ENCODE results near the gene CAMSAP2. TPM values are rescaled to one million over a fixed set of nuclear protein-coding genes. Genes with fewer than 3 reads are reported as not detected.

CAMSAP2 gene
- polyA plus RNA-seq, 1 donor (not counting 4 experiments of a cell fraction or from before 2014, with no cell fraction given): 47.8 TPM

- Histone ChIP-seq H3K9ac (ENCODE audit: control insufficient read depth, extremely low read depth, insufficient read depth, low read length) (no peak overlapping the region), H2AFZ (ENCODE audit: control insufficient read depth, low read length) (no peak overlapping the region), H3K4me1 (ENCODE audit: control insufficient read depth, extremely low read depth, insufficient read depth, low read length) (peaks cover 8% of the 10 kb centered on the region), H3K27ac (ENCODE audit: control insufficient read depth, insufficient read depth, low read length) (no peak overlapping the region), H3K36me3 (ENCODE audit: control insufficient read depth in 2 of 2, extremely low read depth in 1 of 2, insufficient read depth in 2 of 2, low read length in 2 of 2) (peaks cover 3 to 15% of the 10 kb centered on the region in 2 experiments), H3K79me2 (ENCODE audit: control insufficient read depth, insufficient read depth, low read length) (peaks cover 39% of the 10 kb centered on the region), H3K4me3 (ENCODE audit: control insufficient read depth in 2 of 3, extremely low read depth in 1 of 3, insufficient read depth in 2 of 3, low read depth in 1 of 3, low read length in 3 of 3) (no peak overlapping the region), H4K20me1 (ENCODE audit: control insufficient read depth, extremely low read depth, insufficient read depth, low read length) (no peaks in the 10 kb centered on the region), H3K27me3 (ENCODE audit: control insufficient read depth, extremely low read depth, insufficient read depth, low read length) (no peaks in the 10 kb centered on the region), H3K9me1 (ENCODE audit: control insufficient read depth, extremely low read depth, insufficient read depth, low read length) (no peaks in the 10 kb centered on the region), H3K4me2 (ENCODE audit: control insufficient read depth, extremely low read depth, insufficient read depth, low read depth, low read length) (no peak overlapping the region), H3K9me3 (ENCODE audit: control insufficient read depth, low read depth, low read length) (peaks cover 2% of the 10 kb centered on the region)
- FAIRE-seq (no peak), DNase-seq (ENCODE audit: low read depth, low spot score) (no peak)
- dilution Hi-C loops (cut with MboI; ENCODE audit: extremely low pct_ligation_motif_present, low sequenced_read_pairs): no loop called here
- no peak for TF ChIP-seq CTCF (optimal IDR thresholded peaks at IDR 0.05 in 1 of 3, IDR thresholded peaks at IDR 0.05 in 1 of 3, conservative IDR thresholded peaks at IDR 0.05 in 1 of 3; ENCODE audit: extremely low read depth in 1 of 3, insufficient read depth in 2 of 3, low read length in 3 of 3)
Observed at GRCh38 chr1:200834383-200834782, 95.7 kb downstream of the CAMSAP2 start.

DNA sequence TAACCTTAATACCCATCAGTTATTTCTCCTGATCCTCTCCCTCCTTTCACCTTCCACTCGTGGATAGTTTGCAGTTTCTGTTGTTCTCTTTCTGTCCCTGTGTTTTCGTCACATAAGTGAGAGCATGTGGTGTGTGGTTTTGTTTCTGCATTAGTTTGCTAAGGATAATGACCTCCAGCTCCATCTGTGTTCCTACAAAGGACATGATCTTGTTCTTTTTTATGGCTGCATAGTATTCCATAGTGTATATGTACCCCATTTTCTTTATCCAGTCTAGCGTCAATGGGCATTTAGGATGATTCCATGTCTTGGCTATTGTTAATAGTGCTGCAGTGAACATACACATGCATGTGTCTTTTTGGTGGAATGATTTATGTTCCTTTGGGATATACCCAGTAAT, 97.5 kb downstream of the CAMSAP2 start:
- H3K4me3 ChIP-seq (ENCODE audit: control insufficient read depth in 2 of 3, extremely low read depth in 1 of 3, insufficient read depth in 2 of 3, low read depth in 1 of 3, low read length in 3 of 3): no peak overlapping the region
- no peak for TF ChIP-seq CTCF (optimal IDR thresholded peaks at IDR 0.05 in 1 of 3, IDR thresholded peaks at IDR 0.05 in 1 of 3, conservative IDR thresholded peaks at IDR 0.05 in 1 of 3; ENCODE audit: extremely low read depth in 1 of 3, insufficient read depth in 2 of 3, low read length in 3 of 3)
- TF ChIP-seq EZH2 (IDR thresholded peaks at IDR 0.05; ENCODE audit: low read length): no peak
- DNase-seq (ENCODE audit: low read depth, low spot score): no peak
- peaks cover 2% of the 10 kb centered on the region for H3K9me3 ChIP-seq (ENCODE audit: control insufficient read depth, low read depth, low read length)
- no peak overlapping the region for H3K4me2 ChIP-seq (ENCODE audit: control insufficient read depth, extremely low read depth, insufficient read depth, low read depth, low read length)
- no peaks in the 10 kb centered on the region for H3K9me1 ChIP-seq (ENCODE audit: control insufficient read depth, extremely low read depth, insufficient read depth, low read length)
- dilution Hi-C loops (cut with MboI; ENCODE audit: extremely low pct_ligation_motif_present, low sequenced_read_pairs): no loop called here
- FAIRE-seq: no peak
- no peak overlapping the region for H3K9ac ChIP-seq (ENCODE audit: control insufficient read depth, extremely low read depth, insufficient read depth, low read length)
- no peaks in the 10 kb centered on the region for H3K27me3 ChIP-seq (ENCODE audit: control insufficient read depth, extremely low read depth, insufficient read depth, low read length)
- H3K27ac ChIP-seq (ENCODE audit: control insufficient read depth, insufficient read depth, low read length): no peak overlapping the region
- peaks cover 33% of the 10 kb centered on the region for H3K79me2 ChIP-seq (ENCODE audit: control insufficient read depth, insufficient read depth, low read length)
- H2AFZ ChIP-seq (ENCODE audit: control insufficient read depth, low read length): no peak overlapping the region
- H4K20me1 ChIP-seq (ENCODE audit: control insufficient read depth, extremely low read depth, insufficient read depth, low read length): no peaks in the 10 kb centered on the region
- peaks cover 8% of the 10 kb centered on the region for H3K4me1 ChIP-seq (ENCODE audit: control insufficient read depth, extremely low read depth, insufficient read depth, low read length)
- H3K36me3 ChIP-seq (ENCODE audit: control insufficient read depth in 2 of 2, extremely low read depth in 1 of 2, insufficient read depth in 2 of 2, low read length in 2 of 2): peaks cover 7 to 12% of the 10 kb centered on the region in 2 experiments

Measured in keratinocyte (primary cell).